Measurements from ENCODE around the gene SESN1.

The SESN1 gene

DNA sequence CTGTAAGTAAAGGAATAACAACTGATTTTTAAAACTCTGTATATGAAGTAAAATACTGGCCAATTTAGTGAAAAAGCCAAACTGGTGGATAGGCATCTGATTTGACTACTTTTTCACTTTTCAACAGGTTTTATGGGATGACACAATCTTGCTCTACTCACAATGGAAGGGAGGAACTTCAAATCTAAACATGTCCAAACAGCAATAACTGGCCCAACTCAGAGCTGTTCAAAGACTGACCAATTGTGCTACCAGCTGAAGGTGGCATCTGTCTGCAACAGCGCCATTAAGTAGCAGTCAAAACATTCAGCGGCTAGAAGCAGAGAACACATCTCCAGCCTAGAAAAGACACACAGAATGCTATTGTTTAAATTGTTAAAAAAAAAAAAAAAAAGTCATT is 44.6 kb downstream of the SESN1 start:
- H3K27me3 Mint-ChIP-seq = no peaks in the 10 kb centered on the region
- intact Hi-C loops (cut with micrococcal nuclease) = loop anchor here (10.0 kb wide), 1 partner anchor 45 kb away; no protein-coding TSS in a partner anchor
- no peaks in the 10 kb centered on the region for H3K36me3 Mint-ChIP-seq (ENCODE audit: low read depth)
- H3K27ac Mint-ChIP-seq = no peak overlapping the region
- no peaks in the 10 kb centered on the region for H3K9me3 Mint-ChIP-seq
- H3K4me3 Mint-ChIP-seq = no peak overlapping the region
- peaks cover 15% of the 10 kb centered on the region for H3K4me1 Mint-ChIP-seq (ENCODE audit: low read depth)

DNA sequence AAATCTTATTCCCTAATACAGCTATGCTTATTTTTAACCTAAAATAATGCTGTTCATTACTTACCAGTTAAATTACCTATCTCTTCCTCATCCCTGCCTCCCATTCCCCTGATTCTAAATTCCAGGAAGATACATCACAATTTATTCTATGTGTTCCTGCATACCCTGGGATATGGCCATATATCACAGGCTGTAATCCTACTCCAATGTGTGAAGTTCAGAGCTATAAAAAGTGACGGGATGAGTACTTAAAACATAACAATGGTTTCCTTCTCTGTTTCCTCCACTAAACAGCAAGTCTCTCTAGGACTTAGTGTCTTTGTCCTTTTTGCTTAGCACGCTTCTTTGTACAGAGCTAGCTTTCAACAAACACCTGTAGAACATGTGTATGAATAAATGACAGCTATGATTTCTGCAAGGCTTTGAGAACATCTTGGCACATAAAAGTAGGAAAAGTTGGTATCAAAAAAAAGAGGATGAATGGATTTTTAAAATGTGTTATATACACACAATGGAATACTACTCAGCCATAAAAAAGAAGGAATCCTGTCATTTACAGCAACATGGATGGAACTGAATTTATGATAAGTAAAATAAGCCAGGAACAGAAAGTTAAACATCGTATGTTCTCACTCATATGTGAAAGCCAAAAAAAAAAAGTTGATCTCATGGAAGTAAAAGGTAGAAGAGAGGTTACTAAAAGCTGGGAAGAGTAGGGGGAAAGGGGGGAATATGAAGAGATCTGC is 45.8 kb downstream of the SESN1 start:
- Mint-ChIP-seq H3K4me3 (no peak overlapping the region), H3K36me3 (ENCODE audit: low read depth) (no peaks in the 10 kb centered on the region), H3K9me3 (no peaks in the 10 kb centered on the region), H3K27me3 (no peaks in the 10 kb centered on the region), H3K4me1 (ENCODE audit: low read depth) (peaks cover 15% of the 10 kb centered on the region), H3K27ac (no peak overlapping the region)
- intact Hi-C loops (cut with micrococcal nuclease) = no loop called here

DNA sequence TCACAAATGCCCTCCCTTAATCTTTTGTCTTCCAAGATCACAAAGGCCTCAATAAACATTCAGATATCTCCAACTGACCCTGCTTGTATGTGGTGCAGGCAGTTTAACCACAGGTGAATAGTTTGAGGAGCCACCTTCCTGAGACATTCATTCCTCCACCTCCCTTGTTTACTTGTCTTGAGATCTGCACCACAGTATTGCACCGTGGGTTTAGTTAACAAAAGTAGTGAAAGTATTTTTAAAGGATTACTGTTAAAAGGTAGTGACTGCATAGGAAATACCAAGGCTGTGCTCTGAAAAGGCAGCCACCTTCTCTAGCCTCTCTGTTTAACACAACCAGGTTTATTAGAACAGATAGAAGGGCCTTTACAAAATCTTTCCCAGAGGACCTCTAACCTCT is 46.5 kb downstream of the SESN1 start:
- no peaks in the 10 kb centered on the region for H3K36me3 Mint-ChIP-seq (ENCODE audit: low read depth)
- H3K9me3 Mint-ChIP-seq = no peaks in the 10 kb centered on the region
- intact Hi-C loops (cut with micrococcal nuclease) = no loop called here
- H3K4me3 Mint-ChIP-seq = no peak overlapping the region
- no peak overlapping the region for H3K27ac Mint-ChIP-seq
- H3K4me1 Mint-ChIP-seq (ENCODE audit: low read depth) = peaks cover 12% of the 10 kb centered on the region
- no peaks in the 10 kb centered on the region for H3K27me3 Mint-ChIP-seq

GRCh38 chr6:109045493-109045892 is 49.2 kb downstream of the SESN1 start:
- intact Hi-C loops (cut with micrococcal nuclease) = no loop called here
- H3K27ac Mint-ChIP-seq = no peak overlapping the region
- H3K36me3 Mint-ChIP-seq (ENCODE audit: low read depth) = no peaks in the 10 kb centered on the region

GRCh38 chr6:109039795-109040194 is 54.9 kb downstream of the SESN1 start:
- H3K4me1 Mint-ChIP-seq (ENCODE audit: low read depth) = peaks cover 12% of the 10 kb centered on the region
- H3K9me3 Mint-ChIP-seq = no peaks in the 10 kb centered on the region
- H3K27ac Mint-ChIP-seq = no peak overlapping the region
- no peaks in the 10 kb centered on the region for H3K27me3 Mint-ChIP-seq
- H3K4me3 Mint-ChIP-seq = no peak overlapping the region
- no peaks in the 10 kb centered on the region for H3K36me3 Mint-ChIP-seq (ENCODE audit: low read depth)
- intact Hi-C loops (cut with micrococcal nuclease) = no loop called here

More at GRCh38 chr6:109045493-109045892, 49.2 kb downstream of the SESN1 start:
- no peaks in the 10 kb centered on the region for H3K9me3 Mint-ChIP-seq
- H3K4me3 Mint-ChIP-seq = no peak overlapping the region
- H3K4me1 Mint-ChIP-seq (ENCODE audit: low read depth) = peaks cover 5% of the 10 kb centered on the region
- H3K27me3 Mint-ChIP-seq = no peaks in the 10 kb centered on the region

DNA sequence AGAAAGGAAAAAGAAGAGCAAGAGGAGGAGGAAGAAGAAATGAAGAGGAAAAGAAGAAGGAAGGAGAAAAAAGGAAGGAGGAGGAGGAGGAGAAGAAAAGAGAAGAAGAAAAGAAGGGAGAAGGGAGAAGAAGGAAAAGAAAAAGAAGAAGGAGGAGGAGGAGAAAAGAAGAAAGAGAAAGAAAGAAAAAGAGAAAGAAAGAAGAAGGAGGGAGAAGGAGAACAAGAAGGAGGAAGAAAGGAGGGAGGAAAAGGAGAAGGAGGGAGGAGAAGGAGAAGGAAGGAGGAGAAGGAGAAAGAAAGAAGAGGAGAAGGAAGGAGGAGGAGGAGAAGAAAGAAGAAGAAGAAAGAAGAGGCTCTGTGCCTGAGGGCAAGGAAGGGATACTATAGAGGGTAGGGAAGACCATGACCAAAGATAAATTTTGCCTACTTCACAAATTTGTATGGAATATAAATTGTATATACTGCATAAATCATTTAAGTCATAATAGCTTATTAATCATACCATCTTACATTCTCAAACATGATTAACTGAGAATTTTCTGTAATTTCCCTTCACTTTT is 55.7 kb downstream of the SESN1 start:
- Mint-ChIP-seq H3K27ac (no peak overlapping the region), H3K27me3 (no peaks in the 10 kb centered on the region), H3K36me3 (ENCODE audit: low read depth) (no peaks in the 10 kb centered on the region), H3K4me3 (no peak overlapping the region), H3K9me3 (no peaks in the 10 kb centered on the region), H3K4me1 (ENCODE audit: low read depth) (peaks cover 12% of the 10 kb centered on the region)
- intact Hi-C loops (cut with micrococcal nuclease) = no loop called here

GRCh38 chr6:109036574-109037294 is 57.9 kb downstream of the SESN1 start:
- Mint-ChIP-seq H3K36me3 (ENCODE audit: low read depth) (no peaks in the 10 kb centered on the region), H3K27me3 (no peaks in the 10 kb centered on the region), H3K4me1 (ENCODE audit: low read depth) (peaks cover 12% of the 10 kb centered on the region), H3K27ac (no peak overlapping the region), H3K4me3 (no peak overlapping the region), H3K9me3 (no peaks in the 10 kb centered on the region)
- intact Hi-C loops (cut with micrococcal nuclease) = no loop called here

DNA sequence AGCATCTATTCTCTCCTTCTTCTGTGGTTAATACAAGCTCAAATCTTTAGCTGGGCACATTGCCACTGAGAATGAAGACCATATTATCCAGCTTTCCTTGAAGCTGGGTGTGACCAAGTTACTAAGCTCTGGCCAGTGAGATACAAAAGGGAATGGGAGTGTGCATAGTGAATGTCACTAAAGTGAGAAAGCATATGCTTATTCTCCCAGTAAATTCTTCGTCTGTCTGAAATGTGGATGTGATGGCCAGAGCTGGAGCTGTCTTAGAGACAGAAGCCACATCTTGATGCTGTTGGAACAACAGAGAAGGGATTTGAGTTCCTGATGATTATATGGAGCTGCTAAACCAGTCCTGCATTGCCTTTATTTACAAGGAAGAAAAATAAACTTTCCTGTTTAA is 60.1 kb downstream of the SESN1 start:
- H3K4me1 Mint-ChIP-seq (ENCODE audit: low read depth) = peaks cover 12% of the 10 kb centered on the region
- intact Hi-C loops (cut with micrococcal nuclease) = no loop called here
- H3K27me3 Mint-ChIP-seq = no peaks in the 10 kb centered on the region
- no peak overlapping the region for H3K4me3 Mint-ChIP-seq
- H3K9me3 Mint-ChIP-seq = no peaks in the 10 kb centered on the region
- no peak overlapping the region for H3K27ac Mint-ChIP-seq
- H3K36me3 Mint-ChIP-seq (ENCODE audit: low read depth) = no peaks in the 10 kb centered on the region

DNA sequence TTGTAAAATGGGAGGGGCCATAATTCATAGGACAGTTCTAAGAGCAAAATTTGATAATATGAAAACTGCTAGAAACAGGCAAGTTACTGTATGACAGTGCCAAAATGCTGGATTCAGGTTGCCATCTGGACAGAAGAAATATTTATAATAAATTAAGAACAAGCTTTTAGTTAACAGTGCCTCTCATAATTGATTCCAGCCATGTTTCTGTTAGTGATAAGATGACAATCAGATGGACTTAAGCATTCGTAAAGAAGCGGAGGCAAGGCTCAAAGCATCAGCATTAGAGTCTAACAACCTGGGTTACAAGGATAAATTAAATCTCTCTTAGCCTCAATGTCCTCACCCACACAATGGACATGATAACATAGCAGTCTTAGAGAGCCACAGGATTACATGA is 61.0 kb downstream of the SESN1 start:
- no peaks in the 10 kb centered on the region for H3K9me3 Mint-ChIP-seq
- H3K4me1 Mint-ChIP-seq (ENCODE audit: low read depth) = peaks cover 7% of the 10 kb centered on the region
- no peaks in the 10 kb centered on the region for H3K36me3 Mint-ChIP-seq (ENCODE audit: low read depth)
- no peaks in the 10 kb centered on the region for H3K27me3 Mint-ChIP-seq
- no peak overlapping the region for H3K4me3 Mint-ChIP-seq
- intact Hi-C loops (cut with micrococcal nuclease) = no loop called here
- no peak overlapping the region for H3K27ac Mint-ChIP-seq

DNA sequence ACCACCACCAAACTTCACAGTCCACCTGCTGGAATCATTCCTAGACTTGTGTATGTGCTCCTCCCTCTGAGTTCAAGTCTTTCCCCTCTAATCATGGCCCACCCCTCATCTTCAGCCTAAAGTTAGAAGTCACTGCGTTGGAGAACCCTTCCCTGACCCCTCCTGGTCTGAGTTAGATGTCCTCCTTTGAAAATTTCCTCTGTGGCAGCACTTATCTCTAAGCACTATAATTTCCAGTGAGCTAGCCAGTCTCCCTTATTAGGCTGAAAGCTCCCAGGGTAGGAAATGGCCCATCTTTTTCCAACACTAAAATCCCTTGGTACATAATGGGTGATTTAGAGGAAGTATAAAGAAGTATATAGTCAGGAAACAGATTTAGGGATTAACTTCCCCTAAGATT is 63.2 kb downstream of the SESN1 start:
- Mint-ChIP-seq H3K27me3 (no peaks in the 10 kb centered on the region), H3K4me1 (ENCODE audit: low read depth) (peaks cover 4% of the 10 kb centered on the region), H3K9me3 (no peaks in the 10 kb centered on the region), H3K27ac (no peak overlapping the region), H3K4me3 (no peak overlapping the region), H3K36me3 (ENCODE audit: low read depth) (no peaks in the 10 kb centered on the region)
- intact Hi-C loops (cut with micrococcal nuclease) = no loop called here

DNA sequence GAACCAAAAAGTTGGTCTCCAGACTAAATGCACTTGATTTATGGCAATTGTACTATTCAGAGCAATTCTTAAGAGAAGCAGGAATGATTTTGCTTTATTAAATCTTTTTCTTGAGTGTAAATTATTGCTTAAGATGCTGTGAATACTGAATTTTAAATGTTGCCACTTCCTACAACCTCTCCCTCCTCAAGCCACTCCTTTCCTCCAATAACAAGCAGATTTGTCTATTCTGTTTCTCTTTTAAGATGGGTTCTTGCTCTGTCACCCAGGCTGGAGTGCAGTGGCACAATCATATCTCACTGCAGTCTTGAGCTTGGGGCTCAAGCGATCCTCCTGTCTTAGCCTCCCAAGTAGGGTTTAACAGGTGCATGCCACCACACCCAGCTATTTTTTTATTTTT is 65.3 kb downstream of the SESN1 start:
- intact Hi-C loops (cut with micrococcal nuclease) = no loop called here
- H3K27ac Mint-ChIP-seq = no peak overlapping the region
- H3K27me3 Mint-ChIP-seq = no peaks in the 10 kb centered on the region
- H3K9me3 Mint-ChIP-seq = no peaks in the 10 kb centered on the region
- H3K4me1 Mint-ChIP-seq (ENCODE audit: low read depth) = peaks cover 4% of the 10 kb centered on the region
- no peaks in the 10 kb centered on the region for H3K36me3 Mint-ChIP-seq (ENCODE audit: low read depth)
- H3K4me3 Mint-ChIP-seq = no peak overlapping the region

- H3K4me1 Mint-ChIP-seq (ENCODE audit: low read depth) = peaks cover 4% of the 10 kb centered on the region
- no peaks in the 10 kb centered on the region for H3K9me3 Mint-ChIP-seq
- H3K36me3 Mint-ChIP-seq (ENCODE audit: low read depth) = no peaks in the 10 kb centered on the region
- intact Hi-C loops (cut with micrococcal nuclease) = no loop called here
- H3K4me3 Mint-ChIP-seq = no peak overlapping the region
- H3K27me3 Mint-ChIP-seq = no peaks in the 10 kb centered on the region
- H3K27ac Mint-ChIP-seq = no peak overlapping the region
Measured at GRCh38 chr6:109028439-109028838, 66.2 kb downstream of the SESN1 start.

- Mint-ChIP-seq H3K9me3 (no peaks in the 10 kb centered on the region), H3K27ac (no peak overlapping the region), H3K4me3 (no peak overlapping the region), H3K4me1 (ENCODE audit: low read depth) (peaks cover 7% of the 10 kb centered on the region), H3K27me3 (no peaks in the 10 kb centered on the region), H3K36me3 (ENCODE audit: low read depth) (no peaks in the 10 kb centered on the region)
- intact Hi-C loops (cut with micrococcal nuclease) = no loop called here
Measured at GRCh38 chr6:109027964-109028363, 66.7 kb downstream of the SESN1 start.

DNA sequence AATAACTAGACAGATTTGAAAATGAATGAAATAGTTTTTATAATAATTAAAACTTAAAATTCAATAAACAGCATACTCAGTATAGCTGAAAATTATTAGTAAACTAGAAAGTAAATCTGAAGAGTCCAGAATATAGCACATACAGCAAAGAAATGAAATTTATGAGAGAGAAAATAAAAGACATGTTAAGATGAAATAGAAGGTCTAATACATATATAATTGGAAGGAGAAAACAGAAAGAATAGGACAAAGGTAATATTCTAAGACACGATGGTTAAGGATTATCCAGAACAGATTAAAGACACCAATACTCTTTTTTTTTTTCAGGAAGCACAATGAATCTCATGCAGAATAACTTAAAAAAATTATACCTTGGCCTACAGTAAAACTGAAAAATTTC is 69.0 kb downstream of the SESN1 start:
- Mint-ChIP-seq H3K4me3 (no peak overlapping the region), H3K4me1 (ENCODE audit: low read depth) (peaks cover 6% of the 10 kb centered on the region)

More for the DNA sequence above, 69.0 kb downstream of the SESN1 start:
- Mint-ChIP-seq H3K27ac (no peak overlapping the region), H3K27me3 (no peaks in the 10 kb centered on the region), H3K9me3 (no peaks in the 10 kb centered on the region), H3K36me3 (ENCODE audit: low read depth) (no peaks in the 10 kb centered on the region)
- intact Hi-C loops (cut with micrococcal nuclease) = no loop called here

Data from dendritic cell treated with granulocyte-macrophage colony-stimulating factor and Interleukin-4, amounts not matched to agents 40 ng/mL and 50 ng/mL, for 4 days (primary cell).